ENCODE results near the gene WNT5B. TPM values are rescaled to one million over a fixed set of nuclear protein-coding genes. Genes with fewer than 3 reads are reported as not detected.

Gene WNT5B
- polyA plus RNA-seq, 1 donor (not counting 4 experiments of a cell fraction or from before 2014, with no cell fraction given) = 12.3 TPM

DNA sequence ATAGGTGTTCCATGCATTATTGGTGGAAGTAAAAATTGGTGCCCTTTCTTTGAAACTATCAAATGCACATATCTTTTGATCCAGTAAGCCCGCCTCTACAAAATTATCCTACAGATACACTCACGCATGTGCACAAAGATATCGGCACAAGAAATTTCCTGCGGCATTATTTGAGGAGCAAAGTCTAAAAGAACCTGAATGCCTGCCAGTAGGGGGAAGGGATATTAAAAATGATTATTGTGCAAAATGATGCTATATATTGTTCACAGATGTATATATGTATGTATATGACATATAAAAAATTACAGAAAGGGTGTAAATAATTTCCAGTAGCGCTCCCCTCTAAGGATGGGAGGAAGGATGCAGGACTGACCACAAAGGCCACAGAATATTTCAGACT lies 37.2 kb downstream of the WNT5B start:
- no peaks in the 10 kb centered on the region for H3K9me1 ChIP-seq (ENCODE audit: control insufficient read depth, extremely low read depth, insufficient read depth, low read length)
- no peak for DNase-seq (ENCODE audit: low read depth, low spot score)
- H3K9ac ChIP-seq (ENCODE audit: control insufficient read depth, extremely low read depth, insufficient read depth, low read length) = no peak overlapping the region
- no peak overlapping the region for H3K27ac ChIP-seq (ENCODE audit: control insufficient read depth, insufficient read depth, low read length)
- no peak overlapping the region for H2AFZ ChIP-seq (ENCODE audit: control insufficient read depth, low read length)
- no peak overlapping the region for H3K4me2 ChIP-seq (ENCODE audit: control insufficient read depth, extremely low read depth, insufficient read depth, low read depth, low read length)
- H3K36me3 ChIP-seq (ENCODE audit: control insufficient read depth in 2 of 2, extremely low read depth in 1 of 2, insufficient read depth in 2 of 2, low read length in 2 of 2) = no peaks in the 10 kb centered on the region
- FAIRE-seq = no peak
- no peaks in the 10 kb centered on the region for H3K9me3 ChIP-seq (ENCODE audit: control insufficient read depth, low read depth, low read length)
- dilution Hi-C loops (cut with MboI; ENCODE audit: extremely low pct_ligation_motif_present, low sequenced_read_pairs) = no loop called here
- peaks cover 3% of the 10 kb centered on the region for H3K4me1 ChIP-seq (ENCODE audit: control insufficient read depth, extremely low read depth, insufficient read depth, low read length)
- TF ChIP-seq CTCF (optimal IDR thresholded peaks at IDR 0.05 in 1 of 3, IDR thresholded peaks at IDR 0.05 in 1 of 3, conservative IDR thresholded peaks at IDR 0.05 in 1 of 3; ENCODE audit: extremely low read depth in 1 of 3, insufficient read depth in 2 of 3, low read length in 3 of 3) = no peak
- no peak for TF ChIP-seq EZH2 (IDR thresholded peaks at IDR 0.05; ENCODE audit: low read length)
- H4K20me1 ChIP-seq (ENCODE audit: control insufficient read depth, extremely low read depth, insufficient read depth, low read length) = no peaks in the 10 kb centered on the region
- H3K79me2 ChIP-seq (ENCODE audit: control insufficient read depth, insufficient read depth, low read length) = no peaks in the 10 kb centered on the region
- no peak overlapping the region for H3K4me3 ChIP-seq (ENCODE audit: control insufficient read depth in 2 of 3, extremely low read depth in 1 of 3, insufficient read depth in 2 of 3, low read depth in 1 of 3, low read length in 3 of 3)
- H3K27me3 ChIP-seq (ENCODE audit: control insufficient read depth, extremely low read depth, insufficient read depth, low read length) = no peaks in the 10 kb centered on the region

- no peak overlapping the region for H3K27ac ChIP-seq (ENCODE audit: control insufficient read depth, insufficient read depth, low read length)
- dilution Hi-C loops (cut with MboI; ENCODE audit: extremely low pct_ligation_motif_present, low sequenced_read_pairs) = no loop called here
Observed at GRCh38 chr12:1666685-1667162, 37.7 kb downstream of the WNT5B start.

More at GRCh38 chr12:1666685-1667162, 37.7 kb downstream of the WNT5B start:
- FAIRE-seq (no peak), DNase-seq (ENCODE audit: low read depth, low spot score) (no peak)
- H3K9me3 ChIP-seq (ENCODE audit: control insufficient read depth, low read depth, low read length) = no peaks in the 10 kb centered on the region
- no peak overlapping the region for H2AFZ ChIP-seq (ENCODE audit: control insufficient read depth, low read length)
- no peaks in the 10 kb centered on the region for H3K9me1 ChIP-seq (ENCODE audit: control insufficient read depth, extremely low read depth, insufficient read depth, low read length)
- H3K27me3 ChIP-seq (ENCODE audit: control insufficient read depth, extremely low read depth, insufficient read depth, low read length) = no peaks in the 10 kb centered on the region
- H3K79me2 ChIP-seq (ENCODE audit: control insufficient read depth, insufficient read depth, low read length) = no peaks in the 10 kb centered on the region
- H3K9ac ChIP-seq (ENCODE audit: control insufficient read depth, extremely low read depth, insufficient read depth, low read length) = no peak overlapping the region
- no peak for TF ChIP-seq CTCF (optimal IDR thresholded peaks at IDR 0.05 in 1 of 3, IDR thresholded peaks at IDR 0.05 in 1 of 3, conservative IDR thresholded peaks at IDR 0.05 in 1 of 3; ENCODE audit: extremely low read depth in 1 of 3, insufficient read depth in 2 of 3, low read length in 3 of 3)
- no peak for TF ChIP-seq EZH2 (IDR thresholded peaks at IDR 0.05; ENCODE audit: low read length)
- no peaks in the 10 kb centered on the region for H3K4me1 ChIP-seq (ENCODE audit: control insufficient read depth, extremely low read depth, insufficient read depth, low read length)
- no peak overlapping the region for H3K4me3 ChIP-seq (ENCODE audit: control insufficient read depth in 2 of 3, extremely low read depth in 1 of 3, insufficient read depth in 2 of 3, low read depth in 1 of 3, low read length in 3 of 3)
- no peaks in the 10 kb centered on the region for H3K36me3 ChIP-seq (ENCODE audit: control insufficient read depth in 2 of 2, extremely low read depth in 1 of 2, insufficient read depth in 2 of 2, low read length in 2 of 2)
- H4K20me1 ChIP-seq (ENCODE audit: control insufficient read depth, extremely low read depth, insufficient read depth, low read length) = no peaks in the 10 kb centered on the region
- no peak overlapping the region for H3K4me2 ChIP-seq (ENCODE audit: control insufficient read depth, extremely low read depth, insufficient read depth, low read depth, low read length)

Data from keratinocyte (primary cell).